GM23338 (cell line): ENCODE results near the gene YBX1. TPM values are rescaled to one million over a fixed set of nuclear protein-coding genes. Genes with fewer than 3 reads are reported as not detected.

Experiments used
- ATAC-seq: fragments of 200-7000 bp; cut with Tn5 transposase; 3 replicates; pipeline ENCODE4 v1.9.1; 2020
- DNase-seq: peaks from one replicate; pipeline ENCODE4 v3.0.0-alpha.2; 2015; ENCODE audit warnings: low spot score
- H2AFZ ChIP-seq: fragments of 200-600 bp; sonication (generic); 2 replicates; pipeline ENCODE4 v1.8.0; 2016; ENCODE audit warnings: antibody characterized with exemption, mild to moderate bottlenecking, moderate library complexity
- H3F3A ChIP-seq: fragments of 200-600 bp; sonication (generic); replicated peaks from 2 replicates; pipeline ENCODE4 v1.8.0; 2017; ENCODE audit warnings: antibody characterized with exemption, mixed run types, low read depth
- H3K27ac ChIP-seq: fragments of 200-600 bp; sonication (generic); 2 replicates; pipeline ENCODE4 v1.6.1; 2016; ENCODE audit warnings: low read depth
- H3K27me3 ChIP-seq: fragments of 200-600 bp; sonication (generic); 2 replicates; pipeline ENCODE4 v1.8.0; 2016; ENCODE audit warnings: mild to moderate bottlenecking, mixed run types, moderate library complexity; ENCODE audit not compliant: insufficient read depth
- H3K36me3 ChIP-seq: fragments of 200-600 bp; sonication (generic); 2 replicates; pipeline ENCODE4 v1.8.0; 2016; ENCODE audit warnings: mild to moderate bottlenecking; ENCODE audit not compliant: insufficient read depth
- H3K4me1 ChIP-seq: fragments of 200-600 bp; sonication (generic); 2 replicates; pipeline ENCODE4 v1.8.0; 2016; ENCODE audit warnings: mild to moderate bottlenecking, moderate library complexity; ENCODE audit not compliant: insufficient read depth
- H3K4me2 ChIP-seq: fragments of 200-600 bp; sonication (generic); 2 replicates; pipeline ENCODE4 v1.7.1; 2017; ENCODE audit warnings: mixed run types
- H3K4me3 ChIP-seq: fragments of 200-600 bp; sonication (generic); 2 replicates; pipeline ENCODE4 v1.6.1; 2016; ENCODE audit warnings: mixed run types
- H3K79me2 ChIP-seq: fragments of 200-600 bp; sonication (generic); replicated peaks from 2 replicates; pipeline ENCODE4 v1.8.0; 2017; ENCODE audit warnings: mild to moderate bottlenecking; ENCODE audit not compliant: insufficient read depth
- H3K9me2 ChIP-seq: fragments of 200-600 bp; sonication (generic); 2 replicates; pipeline ENCODE4 v1.8.0; 2017; ENCODE audit not compliant: insufficient read depth
- H4K20me1 ChIP-seq: fragments of 200-600 bp; sonication (generic); replicated peaks from 2 replicates; pipeline ENCODE4 v1.8.0; 2017; ENCODE audit warnings: mild to moderate bottlenecking; ENCODE audit not compliant: insufficient read depth
- H3K27ac Mint-ChIP-seq: 2 replicates; pipeline ENCODE4 v1.8.0; 2020; ENCODE audit warnings: inconsistent platforms, mild to moderate bottlenecking, moderate library complexity, mixed read lengths
- H3K27me3 Mint-ChIP-seq: 3 replicates; pipeline ENCODE4 v1.8.0; 2022; ENCODE audit warnings: low read depth, mild to moderate bottlenecking, moderate library complexity, mixed read lengths, inconsistent platforms; ENCODE audit not compliant: insufficient read depth, poor library complexity
- H3K36me3 Mint-ChIP-seq: 3 replicates; pipeline ENCODE4 v1.8.0; 2021; ENCODE audit warnings: low read depth, mild to moderate bottlenecking, inconsistent platforms, moderate library complexity, mixed read lengths
- H3K4me1 Mint-ChIP-seq: 3 replicates; pipeline ENCODE4 v1.8.0; 2020; ENCODE audit warnings: mild to moderate bottlenecking, inconsistent platforms, mixed read lengths
- H3K4me3 Mint-ChIP-seq: 3 replicates; pipeline ENCODE4 v1.8.0; 2021; ENCODE audit warnings: moderate library complexity, mild to moderate bottlenecking, inconsistent platforms, mixed read lengths
- H3K9me3 Mint-ChIP-seq: 3 replicates; pipeline ENCODE4 v1.8.0; 2020; ENCODE audit warnings: moderate library complexity, mild to moderate bottlenecking, inconsistent platforms, mixed read lengths
- CREB1 ChIP-seq: fragments of 250-450 bp; sonication (Bioruptor Pico); IDR thresholded peaks from 2 replicates; pipeline ENCODE4 v1.5.0; 2020; ENCODE audit warnings: low read depth, mild to moderate bottlenecking, moderate library complexity
- EZH2 ChIP-seq: fragments of 200-600 bp; sonication (generic); IDR thresholded peaks from one replicate; pipeline ENCODE4 v1.8.0; 2017; ENCODE audit warnings: antibody characterized with exemption, mild to moderate bottlenecking, low read depth; ENCODE audit not compliant: unreplicated experiment
- JUNB ChIP-seq: IDR thresholded peaks from one replicate; pipeline ENCODE4 v1.6.1; 2016; ENCODE audit warnings: antibody characterized with exemption; ENCODE audit not compliant: unreplicated experiment
- NANOG ChIP-seq: IDR thresholded peaks from 2 replicates; pipeline ENCODE4 v1.6.1; 2016; ENCODE audit warnings: antibody characterized with exemption, borderline replicate concordance
- STAT1 ChIP-seq: IDR thresholded peaks from one replicate; pipeline ENCODE4 v1.6.1; 2016; ENCODE audit warnings: antibody characterized with exemption; ENCODE audit not compliant: unreplicated experiment
- ZNF114 ChIP-seq: fragments of 250-450 bp; sonication (Bioruptor Pico); IDR thresholded peaks from 2 replicates; pipeline ENCODE4 v1.5.0; 2020; ENCODE audit warnings: mild to moderate bottlenecking, moderate library complexity
- ZNF331 ChIP-seq: fragments of 250-450 bp; sonication (Bioruptor Pico); IDR thresholded peaks from 2 replicates; pipeline ENCODE4 v1.5.0; 2020; ENCODE audit warnings: low read depth, mild to moderate bottlenecking, moderate library complexity
- polyA plus RNA-seq: library from polyadenylated mRNA; unstranded; fragments of >200 nt; fragmentation: Nextera tagmentation; extraction: Ambion mirVana; gene quantifications from 2 replicates; pipeline ENCODE4 v1.2.1, GENCODE V29; 2016
- total RNA-seq: library from RNA; depleted of rRNA; stranded (reverse); fragments of >200 nt; shearing (Covaris generic); gene quantifications from 2 replicates; pipeline ENCODE4 v1.2.3, GENCODE V29; 2014
- TF ChIP-seq, protein P1 (sequence below): IDR thresholded peaks from 2 replicates; pipeline ENCODE4 v1.6.1; 2016; ENCODE audit warnings: antibody characterized with exemption
- TF ChIP-seq, protein P2 (sequence below): IDR thresholded peaks from one replicate; pipeline ENCODE4 v1.6.1; 2018; ENCODE audit warnings: antibody characterized with exemption; ENCODE audit not compliant: unreplicated experiment
- TF ChIP-seq, protein P3 (sequence below), 2 experiments: fragments of 200-600 bp in 1 of 2; sonication (generic) in 1 of 2; conservative IDR thresholded peaks; 2 replicates each; pipeline versions ENCODE4 v1.5.1 to v1.6.1; 2016 to 2017; ENCODE audit warnings: antibody characterized with exemption in 2 of 2, low read depth in 2 of 2, mild to moderate bottlenecking in 2 of 2, moderate library complexity in 1 of 2

The YBX1 gene
- total and polyA plus RNA-seq, 2 experiments from 2014 or later, result 1,282 to 1,441 TPM

DNA sequence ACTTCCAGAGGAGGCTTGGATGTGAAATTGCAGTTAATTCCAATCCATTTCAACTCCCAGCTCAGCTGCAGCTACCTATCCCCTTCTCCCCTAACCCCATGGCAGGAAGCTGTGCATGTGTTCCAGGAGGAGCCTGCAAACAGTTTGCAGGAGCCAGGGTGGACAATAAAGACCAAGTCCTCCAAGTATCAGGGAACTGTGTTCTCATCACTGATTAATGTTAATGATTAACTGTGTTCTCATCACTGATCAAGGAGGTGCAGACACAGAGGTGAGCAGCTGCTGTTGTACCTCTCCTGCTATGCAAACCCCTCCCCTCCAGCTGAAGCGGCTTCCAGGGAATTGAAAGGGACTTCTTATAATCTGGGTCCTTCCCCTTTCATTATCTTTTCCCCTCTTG lies 38.6 kb downstream of the YBX1 start (continued):
- TF ChIP-seq, protein P1, sequence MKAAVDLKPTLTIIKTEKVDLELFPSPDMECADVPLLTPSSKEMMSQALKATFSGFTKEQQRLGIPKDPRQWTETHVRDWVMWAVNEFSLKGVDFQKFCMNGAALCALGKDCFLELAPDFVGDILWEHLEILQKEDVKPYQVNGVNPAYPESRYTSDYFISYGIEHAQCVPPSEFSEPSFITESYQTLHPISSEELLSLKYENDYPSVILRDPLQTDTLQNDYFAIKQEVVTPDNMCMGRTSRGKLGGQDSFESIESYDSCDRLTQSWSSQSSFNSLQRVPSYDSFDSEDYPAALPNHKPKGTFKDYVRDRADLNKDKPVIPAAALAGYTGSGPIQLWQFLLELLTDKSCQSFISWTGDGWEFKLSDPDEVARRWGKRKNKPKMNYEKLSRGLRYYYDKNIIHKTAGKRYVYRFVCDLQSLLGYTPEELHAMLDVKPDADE, result no peak
- TF ChIP-seq NANOG (no peak), CREB1 (CRISPR knock-in tag) (no peak), JUNB (no peak), EZH2 (no peak), ZNF114 (CRISPR knock-in tag) (no peak), STAT1 (no peak), ZNF331 (no peak)
- TF ChIP-seq, protein P2, sequence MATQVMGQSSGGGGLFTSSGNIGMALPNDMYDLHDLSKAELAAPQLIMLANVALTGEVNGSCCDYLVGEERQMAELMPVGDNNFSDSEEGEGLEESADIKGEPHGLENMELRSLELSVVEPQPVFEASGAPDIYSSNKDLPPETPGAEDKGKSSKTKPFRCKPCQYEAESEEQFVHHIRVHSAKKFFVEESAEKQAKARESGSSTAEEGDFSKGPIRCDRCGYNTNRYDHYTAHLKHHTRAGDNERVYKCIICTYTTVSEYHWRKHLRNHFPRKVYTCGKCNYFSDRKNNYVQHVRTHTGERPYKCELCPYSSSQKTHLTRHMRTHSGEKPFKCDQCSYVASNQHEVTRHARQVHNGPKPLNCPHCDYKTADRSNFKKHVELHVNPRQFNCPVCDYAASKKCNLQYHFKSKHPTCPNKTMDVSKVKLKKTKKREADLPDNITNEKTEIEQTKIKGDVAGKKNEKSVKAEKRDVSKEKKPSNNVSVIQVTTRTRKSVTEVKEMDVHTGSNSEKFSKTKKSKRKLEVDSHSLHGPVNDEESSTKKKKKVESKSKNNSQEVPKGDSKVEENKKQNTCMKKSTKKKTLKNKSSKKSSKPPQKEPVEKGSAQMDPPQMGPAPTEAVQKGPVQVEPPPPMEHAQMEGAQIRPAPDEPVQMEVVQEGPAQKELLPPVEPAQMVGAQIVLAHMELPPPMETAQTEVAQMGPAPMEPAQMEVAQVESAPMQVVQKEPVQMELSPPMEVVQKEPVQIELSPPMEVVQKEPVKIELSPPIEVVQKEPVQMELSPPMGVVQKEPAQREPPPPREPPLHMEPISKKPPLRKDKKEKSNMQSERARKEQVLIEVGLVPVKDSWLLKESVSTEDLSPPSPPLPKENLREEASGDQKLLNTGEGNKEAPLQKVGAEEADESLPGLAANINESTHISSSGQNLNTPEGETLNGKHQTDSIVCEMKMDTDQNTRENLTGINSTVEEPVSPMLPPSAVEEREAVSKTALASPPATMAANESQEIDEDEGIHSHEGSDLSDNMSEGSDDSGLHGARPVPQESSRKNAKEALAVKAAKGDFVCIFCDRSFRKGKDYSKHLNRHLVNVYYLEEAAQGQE, result no peak
- TF ChIP-seq, protein P3, sequence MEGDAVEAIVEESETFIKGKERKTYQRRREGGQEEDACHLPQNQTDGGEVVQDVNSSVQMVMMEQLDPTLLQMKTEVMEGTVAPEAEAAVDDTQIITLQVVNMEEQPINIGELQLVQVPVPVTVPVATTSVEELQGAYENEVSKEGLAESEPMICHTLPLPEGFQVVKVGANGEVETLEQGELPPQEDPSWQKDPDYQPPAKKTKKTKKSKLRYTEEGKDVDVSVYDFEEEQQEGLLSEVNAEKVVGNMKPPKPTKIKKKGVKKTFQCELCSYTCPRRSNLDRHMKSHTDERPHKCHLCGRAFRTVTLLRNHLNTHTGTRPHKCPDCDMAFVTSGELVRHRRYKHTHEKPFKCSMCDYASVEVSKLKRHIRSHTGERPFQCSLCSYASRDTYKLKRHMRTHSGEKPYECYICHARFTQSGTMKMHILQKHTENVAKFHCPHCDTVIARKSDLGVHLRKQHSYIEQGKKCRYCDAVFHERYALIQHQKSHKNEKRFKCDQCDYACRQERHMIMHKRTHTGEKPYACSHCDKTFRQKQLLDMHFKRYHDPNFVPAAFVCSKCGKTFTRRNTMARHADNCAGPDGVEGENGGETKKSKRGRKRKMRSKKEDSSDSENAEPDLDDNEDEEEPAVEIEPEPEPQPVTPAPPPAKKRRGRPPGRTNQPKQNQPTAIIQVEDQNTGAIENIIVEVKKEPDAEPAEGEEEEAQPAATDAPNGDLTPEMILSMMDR (conservative IDR thresholded peaks at IDR 0.05; ENCODE audit: low read depth in 2 of 2), result no peak

DNA sequence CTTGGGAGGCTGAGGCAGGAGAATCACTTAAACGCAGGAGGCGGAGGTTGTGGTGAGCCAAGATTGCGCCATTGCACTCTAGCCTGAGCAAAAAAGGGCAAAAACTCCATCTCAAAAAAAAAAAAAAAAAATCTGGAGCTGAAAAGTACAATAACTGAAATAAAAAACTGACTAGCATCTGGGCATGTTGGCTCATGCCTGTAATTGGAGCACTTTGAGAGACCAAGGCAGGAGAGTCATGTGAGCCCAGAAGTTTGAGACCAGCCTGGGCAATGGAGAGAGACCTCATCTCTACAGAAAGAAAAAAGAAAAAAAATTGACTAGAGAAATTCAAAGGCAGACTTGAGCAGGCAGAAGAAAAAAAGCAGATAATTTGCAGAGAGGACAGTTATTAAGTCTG lies 39.7 kb downstream of the YBX1 start:
- Mint-ChIP-seq H3K27ac (no peak overlapping the region), H3K27me3 (peaks cover 5% of the 10 kb centered on the region), H3K4me1 (no peaks in the 10 kb centered on the region), H3K36me3 (no peaks in the 10 kb centered on the region), H3K4me3 (no peak overlapping the region), H3K9me3 (no peaks in the 10 kb centered on the region; the same call in 2 of the 3 replicates)
- no peaks in the 10 kb centered on the region for H3K27me3 ChIP-seq
- DNase-seq (no peak), ATAC-seq (no peak)
- H3K79me2 ChIP-seq, result no peaks in the 10 kb centered on the region
- H3F3A ChIP-seq, result 0 out of 2 replicates have a peak, but pooled peaks cover 7% of the 10 kb centered on the region
- H3K4me2 ChIP-seq, result no peak overlapping the region
- no peaks in the 10 kb centered on the region for H3K36me3 ChIP-seq
- H3K27ac ChIP-seq, result no peak overlapping the region
- H3K4me1 ChIP-seq, result 0 out of 2 replicates have a peak, but pooled peaks cover 4% of the 10 kb centered on the region
- H4K20me1 ChIP-seq, result no peaks in the 10 kb centered on the region; the same call in 1 of the 2 replicates
- no peak overlapping the region for H3K4me3 ChIP-seq
- no peaks in the 10 kb centered on the region for H3K9me2 ChIP-seq
- H2AFZ ChIP-seq, result no peak overlapping the region
- TF ChIP-seq JUNB (no peak), CREB1 (CRISPR knock-in tag) (no peak), ZNF331 (no peak), STAT1 (no peak)
- TF ChIP-seq, protein P3 (conservative IDR thresholded peaks at IDR 0.05; ENCODE audit: low read depth in 2 of 2), result no peak
